ENCODE measurements around the gene B4GALNT4.
"Not testable (repeated sequence)": the region's sequence is repeated elsewhere in the genome, so short reads cannot be mapped to it uniquely, and the experiment has no call there.

GRCh38 chr11:389369-389768, 20.1 kb downstream of the B4GALNT4 start:
- TF ChIP-seq CTCF (IDR thresholded peaks at IDR 0.05; ENCODE audit: low read length); EZH2 (IDR thresholded peaks at IDR 0.05; ENCODE audit: borderline replicate concordance, low read length): not testable (repeated sequence)

Measured in OCI-LY1 (cell line).